Caco-2 (cell line): ENCODE data around the gene TFE3. TPM values are rescaled to one million over a fixed set of nuclear protein-coding genes. Genes with fewer than 3 reads are reported as not detected.

Experiments
- BruUV-seq: library from RNA; stranded (reverse); fragments of 400-500 nt; replicated peaks from 2 replicates; lab custom pipeline; 2021; lab: Mats Ljungman, UMichigan
- CTCF ChIA-PET: fragments of 300-600 bp; sonication (Branson Sonifier 250); formaldehyde crosslinking; loops from one replicate; lab custom pipeline; 2022; ENCODE audit warnings: antibody characterized with exemption; lab: Charles Lee
- POLR2A ChIA-PET: fragments of 300-600 bp; sonication (Branson Sonifier 250); formaldehyde crosslinking; loops from one replicate; lab custom pipeline; 2022; ENCODE audit warnings: antibody characterized with exemption; lab: Charles Lee
- DNase-seq, 2 experiments: peaks; one replicate each; pipeline versions ENCODE4 v3.0.0 to v3.0.0-alpha.2; 2020 to 2022
- H3K27me3 ChIP-seq: replicated peaks from 2 replicates; pipeline ENCODE4 v1.6.0; 2011; ENCODE audit warnings: low read length; ENCODE audit not compliant: control insufficient read depth, insufficient read depth
- H3K36me3 ChIP-seq: 2 replicates; pipeline ENCODE4 v1.5.1; 2011; ENCODE audit warnings: low read length; ENCODE audit not compliant: control insufficient read depth, insufficient read depth
- H3K4me1 ChIP-seq: fragments of 250-450 bp; sonication (Bioruptor Pico); 2 replicates; pipeline ENCODE4 v1.5.1; 2020; ENCODE audit warnings: mild to moderate bottlenecking
- H3K4me3 ChIP-seq: 2 replicates; pipeline ENCODE4 v1.5.1; 2011; ENCODE audit warnings: low read depth, mild to moderate bottlenecking, control low read depth, low read length
- H3K9me3 ChIP-seq: fragments of 250-450 bp; sonication (Bioruptor Pico); 2 replicates; pipeline ENCODE4 v1.5.1; 2020; ENCODE audit warnings: mild to moderate bottlenecking, moderate library complexity
- H3K27ac Mint-ChIP-seq: one replicate; pipeline ENCODE4 v1.8.0; 2022; ENCODE audit warnings: mixed read lengths; ENCODE audit not compliant: unreplicated experiment
- H3K27me3 Mint-ChIP-seq: one replicate; pipeline ENCODE4 v1.8.0; 2022; ENCODE audit warnings: mixed read lengths; ENCODE audit not compliant: insufficient read depth, unreplicated experiment
- H3K36me3 Mint-ChIP-seq: one replicate; pipeline ENCODE4 v1.8.0; 2022; ENCODE audit warnings: mild to moderate bottlenecking, mixed read lengths; ENCODE audit not compliant: insufficient read depth, unreplicated experiment
- H3K4me1 Mint-ChIP-seq: one replicate; pipeline ENCODE4 v1.8.0; 2022; ENCODE audit warnings: low read depth, mixed read lengths; ENCODE audit not compliant: unreplicated experiment
- H3K4me3 Mint-ChIP-seq: one replicate; pipeline ENCODE4 v1.8.0; 2022; ENCODE audit warnings: mild to moderate bottlenecking, moderate library complexity, mixed read lengths; ENCODE audit not compliant: unreplicated experiment
- H3K9me3 Mint-ChIP-seq: one replicate; pipeline ENCODE4 v1.8.0; 2022; ENCODE audit warnings: mixed read lengths; ENCODE audit not compliant: unreplicated experiment
- intact Hi-C: fragments of 100-400 bp; cut with micrococcal nuclease; formaldehyde crosslinking; loops from one replicate; pipeline ENCODE4 v1.10.0; 2022; ENCODE audit not compliant: unreplicated experiment
- total RNA-seq: library from RNA; stranded (reverse); gene quantifications from 2 replicates; pipeline ENCODE4 v1.2.3, GENCODE V29; 2022
- TF ChIP-seq, protein P1 (sequence below), 2 experiments: fragments of 200-600 bp in 1 of 2; IDR thresholded peaks; 1 replicate in 1 of 2; 2 replicates in 1 of 2; pipeline versions ENCODE4 v1.5.1 to v1.8.0; 2011 to 2022; ENCODE audit warnings: antibody characterized with exemption in 1 of 2, control low read depth in 1 of 2, inconsistent platforms in 1 of 2, low read depth in 1 of 2, low read length in 1 of 2, mild to moderate bottlenecking in 1 of 2, moderate library complexity in 1 of 2; ENCODE audit not compliant: insufficient read depth in 1 of 2, severe bottlenecking in 1 of 2, unreplicated experiment in 1 of 2

TFE3 gene
- total RNA-seq, 1 experiment from 2014 or later: 32.0 TPM

DNA sequence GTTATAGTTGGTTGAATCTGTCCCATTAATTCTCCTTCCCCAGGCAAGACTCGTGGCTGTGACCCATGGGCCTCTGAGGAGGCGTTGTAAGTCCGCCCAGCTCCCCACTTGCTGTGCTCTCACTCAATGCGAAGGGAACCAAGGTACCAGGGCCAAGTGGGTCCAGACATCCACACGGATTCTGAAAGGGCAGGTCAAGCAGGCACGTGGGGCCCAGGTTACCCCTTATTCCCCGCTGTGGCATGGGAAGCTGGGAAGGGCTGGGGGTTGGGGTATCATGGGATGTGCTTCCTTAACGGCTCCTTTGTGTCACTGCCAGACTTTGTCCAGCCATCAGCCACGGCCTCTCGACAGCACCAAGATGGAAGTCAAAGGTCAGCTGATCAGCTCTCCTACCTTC, 18.8 kb upstream of the TFE3 start:
- no peaks in the 10 kb centered on the region for H3K9me3 ChIP-seq
- POLR2A ChIA-PET: no interaction called here
- peaks cover 17% of the 10 kb centered on the region for H3K36me3 Mint-ChIP-seq
- CTCF ChIA-PET: no interaction called here
- intact Hi-C loops: no loop called here
- no peaks in the 10 kb centered on the region for H3K4me1 ChIP-seq
- H3K27me3 Mint-ChIP-seq: no peaks in the 10 kb centered on the region
- no peak overlapping the region for H3K27ac Mint-ChIP-seq
- no peak for DNase-seq
- TF ChIP-seq, protein P1, sequence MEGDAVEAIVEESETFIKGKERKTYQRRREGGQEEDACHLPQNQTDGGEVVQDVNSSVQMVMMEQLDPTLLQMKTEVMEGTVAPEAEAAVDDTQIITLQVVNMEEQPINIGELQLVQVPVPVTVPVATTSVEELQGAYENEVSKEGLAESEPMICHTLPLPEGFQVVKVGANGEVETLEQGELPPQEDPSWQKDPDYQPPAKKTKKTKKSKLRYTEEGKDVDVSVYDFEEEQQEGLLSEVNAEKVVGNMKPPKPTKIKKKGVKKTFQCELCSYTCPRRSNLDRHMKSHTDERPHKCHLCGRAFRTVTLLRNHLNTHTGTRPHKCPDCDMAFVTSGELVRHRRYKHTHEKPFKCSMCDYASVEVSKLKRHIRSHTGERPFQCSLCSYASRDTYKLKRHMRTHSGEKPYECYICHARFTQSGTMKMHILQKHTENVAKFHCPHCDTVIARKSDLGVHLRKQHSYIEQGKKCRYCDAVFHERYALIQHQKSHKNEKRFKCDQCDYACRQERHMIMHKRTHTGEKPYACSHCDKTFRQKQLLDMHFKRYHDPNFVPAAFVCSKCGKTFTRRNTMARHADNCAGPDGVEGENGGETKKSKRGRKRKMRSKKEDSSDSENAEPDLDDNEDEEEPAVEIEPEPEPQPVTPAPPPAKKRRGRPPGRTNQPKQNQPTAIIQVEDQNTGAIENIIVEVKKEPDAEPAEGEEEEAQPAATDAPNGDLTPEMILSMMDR (IDR thresholded peaks at IDR 0.05; ENCODE audit: insufficient read depth in 1 of 2, low read depth in 1 of 2, low read length in 1 of 2, severe bottlenecking in 1 of 2, unreplicated experiment in 1 of 2): no peak
- H3K4me1 Mint-ChIP-seq: no peaks in the 10 kb centered on the region
- H3K4me3 ChIP-seq: no peak overlapping the region
- no peaks in the 10 kb centered on the region for H3K9me3 Mint-ChIP-seq
- no peak overlapping the region for H3K4me3 Mint-ChIP-seq
- no peaks in the 10 kb centered on the region for H3K27me3 ChIP-seq
- no TSS peak for BruUV-seq
- H3K36me3 ChIP-seq: no peaks in the 10 kb centered on the region; the same call in 1 of the 2 replicates

DNA sequence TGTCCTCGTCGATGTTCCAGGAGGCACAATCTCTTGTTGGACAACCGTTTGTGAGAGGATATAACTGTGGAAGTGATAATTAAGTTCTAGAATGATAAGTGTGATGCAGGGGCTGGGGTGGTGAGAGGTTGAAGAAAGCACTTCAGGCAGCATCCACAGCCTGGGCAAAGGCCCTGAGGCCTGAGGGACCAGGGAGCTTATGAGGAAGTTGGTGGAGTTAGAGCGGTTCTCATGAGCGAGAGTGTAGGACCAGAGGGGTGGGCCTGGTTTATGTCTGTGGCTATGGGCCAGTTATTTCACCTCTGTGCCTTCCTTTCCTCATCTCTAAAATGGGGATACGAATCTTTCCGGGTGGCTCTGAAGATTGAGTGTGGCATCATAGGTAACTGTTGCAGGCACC, 18.3 kb upstream of the TFE3 start:
- intact Hi-C loops: no loop called here
- TF ChIP-seq, protein P1 (IDR thresholded peaks at IDR 0.05; ENCODE audit: insufficient read depth in 1 of 2, low read depth in 1 of 2, low read length in 1 of 2, severe bottlenecking in 1 of 2, unreplicated experiment in 1 of 2): no peak
- Histone ChIP-seq H3K4me1 (no peaks in the 10 kb centered on the region), H3K27me3 (no peaks in the 10 kb centered on the region), H3K36me3 (no peaks in the 10 kb centered on the region; the same call in 1 of the 2 replicates), H3K4me3 (no peak overlapping the region), H3K9me3 (no peaks in the 10 kb centered on the region)
- CTCF ChIA-PET: no interaction called here
- H3K27me3 Mint-ChIP-seq: no peaks in the 10 kb centered on the region
- H3K4me3 Mint-ChIP-seq: no peak overlapping the region
- H3K36me3 Mint-ChIP-seq: peaks cover 17% of the 10 kb centered on the region
- no peaks in the 10 kb centered on the region for H3K4me1 Mint-ChIP-seq
- BruUV-seq: no TSS peak
- DNase-seq: no peak
- H3K9me3 Mint-ChIP-seq: no peaks in the 10 kb centered on the region
- POLR2A ChIA-PET: no interaction called here
- H3K27ac Mint-ChIP-seq: no peak overlapping the region

DNA sequence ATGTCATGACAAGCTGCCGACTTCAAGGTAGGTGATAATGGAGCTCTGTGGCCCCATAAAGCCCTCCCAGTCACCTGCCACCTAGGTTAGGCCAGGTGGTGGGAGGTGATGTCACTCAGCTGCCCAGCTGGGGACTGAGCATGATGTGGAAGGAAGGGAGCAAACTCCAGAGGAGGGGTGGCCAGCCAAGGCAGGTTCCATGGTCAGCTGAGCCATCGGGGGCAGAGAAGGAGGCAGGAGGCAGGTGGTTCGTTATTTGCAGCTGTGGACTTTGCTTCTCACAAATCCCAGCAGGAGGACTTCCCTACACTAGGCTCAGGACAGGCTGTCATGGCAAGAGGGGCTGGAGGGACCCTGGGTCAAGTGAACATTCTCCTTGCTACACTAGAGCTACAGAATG, 17.8 kb upstream of the TFE3 start:
- no peak overlapping the region for H3K4me3 Mint-ChIP-seq

More for the DNA sequence above, 17.8 kb upstream of the TFE3 start:
- Histone ChIP-seq H3K9me3 (no peaks in the 10 kb centered on the region), H3K4me1 (no peaks in the 10 kb centered on the region), H3K4me3 (no peak overlapping the region), H3K36me3 (no peaks in the 10 kb centered on the region; the same call in 1 of the 2 replicates), H3K27me3 (no peaks in the 10 kb centered on the region)
- Mint-ChIP-seq H3K36me3 (peaks cover 17% of the 10 kb centered on the region), H3K4me1 (no peaks in the 10 kb centered on the region), H3K9me3 (no peaks in the 10 kb centered on the region), H3K27me3 (no peaks in the 10 kb centered on the region), H3K27ac (no peak overlapping the region)
- ChIA-PET POLR2A (no interaction called here), CTCF (no interaction called here)
- BruUV-seq: no TSS peak
- intact Hi-C loops: no loop called here
- DNase-seq: no peak
- TF ChIP-seq, protein P1 (IDR thresholded peaks at IDR 0.05; ENCODE audit: insufficient read depth in 1 of 2, low read depth in 1 of 2, low read length in 1 of 2, severe bottlenecking in 1 of 2, unreplicated experiment in 1 of 2): no peak
